Gastroesophageal sphincter (tissue), 4 donors: ENCODE measurements around the gene BPI. TPM values are rescaled to one million over a fixed set of nuclear protein-coding genes. Genes with fewer than 3 reads are reported as not detected.

Experiments
- ATAC-seq: fragments of 150-250 bp; one replicate; pipeline ENCODE4 v1.9.1; 2016; ENCODE audit warnings: mild to moderate bottlenecking, moderate library complexity
- H3K27ac ChIP-seq, 4 donors: fragments of 200-600 bp; sonication (generic) in 3 of 4; 1 replicate in 3 of 4; 2 replicates in 1 of 4; pipeline ENCODE4 v1.5.1; 2016 to 2019
- H3K27me3 ChIP-seq: fragments of 200-600 bp; sonication (generic); one replicate; pipeline ENCODE4 v1.5.1; 2019
- H3K36me3 ChIP-seq, 2 donors: fragments of 200-600 bp; sonication (generic); one replicate each; pipeline ENCODE4 v1.5.1; 2019; ENCODE audit warnings: control low read depth in 1 of 2
- H3K4me1 ChIP-seq, 3 donors: fragments of 200-600 bp; sonication (generic); 1 replicate in 2 of 3; 2 replicates in 1 of 3; pipeline ENCODE4 v1.5.1; 2016 to 2019; ENCODE audit warnings: control low read depth in 2 of 3
- H3K4me3 ChIP-seq, 2 donors: fragments of 200-600 bp; sonication (generic); one replicate each; pipeline ENCODE4 v1.5.1; 2019; ENCODE audit warnings: mild to moderate bottlenecking in 1 of 2, moderate library complexity in 1 of 2
- H3K9me3 ChIP-seq, 3 donors: fragments of 200-600 bp; sonication (generic); one replicate each; pipeline ENCODE4 v1.5.1; 2017 to 2019; ENCODE audit warnings: control low read depth in 2 of 3
- CTCF ChIP-seq, 4 experiments: fragments of 200-600 bp in 2 of 4; fragments of 450-650 bp in 2 of 4; sonication (generic) in 1 of 4; IDR thresholded peaks; one replicate each; pipeline ENCODE4 v1.5.1; 2017 to 2019; ENCODE audit warnings: antibody characterized with exemption in 4 of 4, mild to moderate bottlenecking in 2 of 4, moderate library complexity in 2 of 4
- EP300 ChIP-seq: sonication (generic); formaldehyde crosslinking; IDR thresholded peaks from one replicate; pipeline ENCODE4 v1.6.1; 2017; ENCODE audit warnings: antibody characterized with exemption, mild to moderate bottlenecking
- POLR2A ChIP-seq, 2 donors: fragments of 450-650 bp; IDR thresholded peaks; one replicate each; pipeline ENCODE4 v1.6.1; 2017; ENCODE audit warnings: antibody characterized with exemption in 2 of 2, mild to moderate bottlenecking in 2 of 2, moderate library complexity in 1 of 2
- POLR2AphosphoS5 ChIP-seq: sonication (generic); formaldehyde crosslinking; IDR thresholded peaks from one replicate; pipeline ENCODE4 v1.6.1; 2017; ENCODE audit warnings: antibody characterized with exemption
- WGBS, 2 donors: methylation state at CpG; one replicate each; pipeline ENCODE4 v1.1.5; 2018; ENCODE audit warnings: low coverage in 1 of 2; 5-methylcytosine and 5-hydroxymethylcytosine counted together
- total RNA-seq, 4 donors: library from RNA; depleted of rRNA; stranded (reverse); fragments of >200 nt; gene quantifications; one replicate each; pipeline ENCODE4 v1.1.0, GENCODE V29; 2016

The BPI gene
- total RNA-seq, 4 donors from 2014 or later, result 0.27 to 0.47 TPM; not detected in 2

- peaks cover 7% of the 10 kb centered on the region for H3K27me3 ChIP-seq
- no peaks in the 10 kb centered on the region for H3K9me3 ChIP-seq
- TF ChIP-seq CTCF (IDR thresholded peaks at IDR 0.05) (no peak), POLR2A (IDR thresholded peaks at IDR 0.05) (no peak), EP300 (no peak), POLR2AphosphoS5 (no peak)
- H3K4me1 ChIP-seq, result no peaks in the 10 kb centered on the region
- H3K4me3 ChIP-seq, result no peak overlapping the region
- no peaks in the 10 kb centered on the region for H3K36me3 ChIP-seq
- no peak overlapping the region for H3K27ac ChIP-seq
- 78 to 81% methylated on average over 3 to 5 of the region's 5 CpGs for WGBS, 2 donors
- no peak for ATAC-seq
Measured at GRCh38 chr20:38349856-38350255, 45.9 kb downstream of the BPI start.

DNA sequence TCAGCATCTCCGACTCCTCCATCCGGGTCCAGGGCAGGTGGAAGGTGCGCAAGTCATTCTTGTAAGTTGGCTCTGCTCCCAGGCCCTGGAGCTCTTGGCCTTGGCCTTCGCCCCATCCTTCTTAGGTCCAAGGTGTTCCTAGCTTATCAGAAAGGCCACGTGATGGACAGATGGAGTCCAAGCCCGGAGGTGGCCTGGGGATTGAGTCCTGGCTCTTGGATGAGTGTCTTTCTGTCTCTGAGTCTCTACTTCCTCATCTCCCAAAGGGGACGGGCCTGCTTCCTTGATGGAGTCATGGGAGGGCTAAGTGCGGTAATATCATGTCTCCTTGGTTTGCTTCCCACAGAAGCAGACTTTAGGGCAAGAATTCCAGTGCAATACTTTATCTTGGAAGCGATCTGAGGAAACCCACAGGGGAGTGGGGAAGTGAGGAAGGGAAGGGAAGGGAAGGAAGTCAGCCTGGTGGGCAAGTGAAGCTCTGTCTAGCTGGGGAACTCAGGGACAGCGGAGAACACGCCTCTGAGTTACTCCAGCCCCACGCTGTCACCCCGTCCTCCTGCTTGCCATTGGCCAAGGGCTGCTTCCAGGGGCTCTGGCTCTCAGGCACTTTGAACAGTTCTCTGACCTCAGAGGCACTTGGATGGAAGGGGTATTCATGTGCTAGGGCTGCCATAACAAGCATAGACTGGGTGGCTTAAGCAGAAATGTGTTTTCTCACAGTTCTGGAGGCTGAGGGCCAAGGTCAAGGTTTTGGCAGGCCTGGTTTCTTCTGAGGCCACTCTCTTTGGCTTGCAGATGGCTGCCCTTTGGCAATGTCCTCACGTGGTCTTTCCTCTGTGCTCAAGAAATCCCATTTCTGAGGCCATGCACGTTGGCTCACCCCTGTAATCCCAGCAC lies 47.2 kb downstream of the BPI start:
- H3K4me1 ChIP-seq, result no peaks in the 10 kb centered on the region
- H3K27me3 ChIP-seq, result peaks cover 7% of the 10 kb centered on the region
- no peak overlapping the region for H3K4me3 ChIP-seq
- no peaks in the 10 kb centered on the region for H3K36me3 ChIP-seq
- WGBS, 2 donors, result 57 to 80% methylated on average over 3 to 6 of the region's 15 CpGs
- no peak for TF ChIP-seq EP300
- TF ChIP-seq POLR2AphosphoS5, result peak; percentile 10
- no peaks in the 10 kb centered on the region for H3K9me3 ChIP-seq
- peak; percentile 73 for ATAC-seq
- no peak overlapping the region for H3K27ac ChIP-seq

GRCh38 chr20:38353316-38353715 lies 49.4 kb downstream of the BPI start:
- no peak for ATAC-seq
- no peaks in the 10 kb centered on the region for H3K9me3 ChIP-seq
- WGBS, 2 donors, result 37 to 55% methylated on average over 4 to 5 of the region's 7 CpGs
- TF ChIP-seq CTCF (IDR thresholded peaks at IDR 0.05) (no peak), POLR2AphosphoS5 (no peak), POLR2A (IDR thresholded peaks at IDR 0.05) (no peak), EP300 (no peak)
- H3K27ac ChIP-seq, result no peak overlapping the region
- H3K36me3 ChIP-seq, result no peaks in the 10 kb centered on the region
- no peaks in the 10 kb centered on the region for H3K27me3 ChIP-seq
- no peak overlapping the region for H3K4me3 ChIP-seq
- no peaks in the 10 kb centered on the region for H3K4me1 ChIP-seq

GRCh38 chr20:38354227-38354626 lies 50.3 kb downstream of the BPI start:
- Histone ChIP-seq H3K9me3 (no peaks in the 10 kb centered on the region), H3K36me3 (no peaks in the 10 kb centered on the region), H3K27me3 (no peaks in the 10 kb centered on the region), H3K4me1 (no peaks in the 10 kb centered on the region), H3K4me3 (no peak overlapping the region), H3K27ac (no peak overlapping the region)
- no peak for TF ChIP-seq CTCF (IDR thresholded peaks at IDR 0.05)
- TF ChIP-seq POLR2AphosphoS5, result no peak
- TF ChIP-seq EP300, result no peak
- TF ChIP-seq POLR2A (IDR thresholded peaks at IDR 0.05), result no peak
- WGBS, 2 donors, result 97% methylated on average over 5 of the region's 10 CpGs; no CpG with 5 or more reads in 1 of the 2 donors
- no peak for ATAC-seq

- no peaks in the 10 kb centered on the region for H3K36me3 ChIP-seq
- 63 to 81% methylated on average over 9 to 11 of the region's 18 CpGs for WGBS, 2 donors
- ATAC-seq, result no peak
- H3K9me3 ChIP-seq, result no peaks in the 10 kb centered on the region
- H3K27me3 ChIP-seq, result no peaks in the 10 kb centered on the region
- H3K4me1 ChIP-seq, result no peaks in the 10 kb centered on the region
- no peak overlapping the region for H3K4me3 ChIP-seq
- no peak overlapping the region for H3K27ac ChIP-seq
- TF ChIP-seq POLR2AphosphoS5, result no peak
- TF ChIP-seq EP300, result no peak
- no peak for TF ChIP-seq POLR2A (IDR thresholded peaks at IDR 0.05)
- no peak for TF ChIP-seq CTCF (IDR thresholded peaks at IDR 0.05)
Measured at GRCh38 chr20:38355161-38356012, 51.4 kb downstream of the BPI start.
